Frontal cortex (tissue), 4 donors: Measurements from ENCODE around the gene TMEM132D. TPM values are rescaled to one million over a fixed set of nuclear protein-coding genes. Genes with fewer than 3 reads are reported as not detected.

ENCODE experiments used
- DNase-seq, 2 donors: peaks; one replicate each; pipeline ENCODE4 v3.0.0; 2012; ENCODE audit warnings: low spot score in 2 of 2
- FAIRE-seq: peaks from 2 replicates; lab custom pipeline; 2012; peaks lifted over from hg19 to GRCh38; lab: Jason Lieb, UNC
- total RNA-seq: library from RNA; depleted of rRNA; stranded (reverse); fragments of >200 nt; gene quantifications from one replicate; pipeline ENCODE4 v1.2.3, GENCODE V29; 2014
- donor health status: control.
- donor health status: control.
- donor health status: control.

Gene TMEM132D
- total RNA-seq, 1 donor from 2014 or later, result 4.1 TPM

DNA sequence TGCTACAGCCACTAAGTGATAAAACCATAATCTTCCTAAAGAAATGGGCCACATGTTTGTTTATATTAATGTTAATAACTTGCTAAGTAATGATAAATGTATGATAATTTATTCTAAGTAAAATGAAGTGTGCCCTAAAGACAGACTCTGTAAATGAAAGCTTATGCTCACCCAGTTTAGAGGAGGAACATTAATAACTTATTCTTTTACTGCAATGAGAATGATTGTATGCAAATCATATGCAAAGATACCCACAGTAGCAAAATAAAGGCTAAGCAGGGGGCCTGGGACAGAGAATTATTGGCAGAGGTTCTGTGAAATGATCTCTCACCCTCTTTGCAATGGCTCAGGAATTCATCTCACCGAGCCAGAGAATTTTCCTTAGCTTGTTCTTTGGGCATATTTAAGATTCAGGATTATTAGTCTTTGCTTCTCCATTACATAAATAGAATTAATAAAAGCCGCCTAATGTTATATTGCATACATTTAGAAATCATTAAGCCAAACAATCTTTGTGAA, 75.9 kb downstream of the TMEM132D start:
- FAIRE-seq (no peak), DNase-seq (no peak)

DNA sequence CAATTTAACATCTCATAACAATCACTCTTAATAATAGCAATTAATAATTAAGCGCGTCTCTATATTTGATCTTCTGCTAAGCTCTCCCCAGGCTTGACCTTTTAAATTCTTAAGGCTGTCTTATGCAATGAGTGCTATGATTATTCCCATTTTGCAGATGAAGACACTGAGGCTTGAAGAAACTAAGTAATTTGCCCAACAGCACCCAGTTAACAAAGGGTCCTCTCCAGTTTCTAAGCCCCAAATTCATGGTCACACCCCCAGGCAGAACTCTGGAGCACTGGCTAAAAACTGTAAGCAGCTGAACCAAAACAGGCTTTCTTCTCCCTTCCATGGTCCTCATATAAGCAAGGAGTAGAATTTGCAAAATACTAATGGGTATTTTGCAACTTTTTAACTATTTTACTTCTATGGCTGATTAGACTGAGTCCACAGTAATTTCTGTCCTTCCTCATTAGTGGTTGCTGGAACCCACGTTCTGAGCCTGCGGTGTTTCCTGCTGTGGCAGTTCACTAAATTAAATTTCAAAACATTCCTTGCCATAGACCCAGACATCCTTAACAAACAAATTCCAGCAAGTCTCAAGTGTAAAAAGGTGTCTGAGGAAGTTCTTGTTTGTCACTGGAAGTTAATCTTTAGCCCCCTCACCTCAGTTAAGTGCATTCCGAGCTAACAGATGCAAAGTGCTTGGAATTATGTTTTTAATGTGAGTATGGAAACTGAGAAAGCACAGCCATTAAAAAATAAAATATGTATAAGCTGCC, 76.5 kb downstream of the TMEM132D start:
- DNase-seq (no peak), FAIRE-seq (no peak)

DNA sequence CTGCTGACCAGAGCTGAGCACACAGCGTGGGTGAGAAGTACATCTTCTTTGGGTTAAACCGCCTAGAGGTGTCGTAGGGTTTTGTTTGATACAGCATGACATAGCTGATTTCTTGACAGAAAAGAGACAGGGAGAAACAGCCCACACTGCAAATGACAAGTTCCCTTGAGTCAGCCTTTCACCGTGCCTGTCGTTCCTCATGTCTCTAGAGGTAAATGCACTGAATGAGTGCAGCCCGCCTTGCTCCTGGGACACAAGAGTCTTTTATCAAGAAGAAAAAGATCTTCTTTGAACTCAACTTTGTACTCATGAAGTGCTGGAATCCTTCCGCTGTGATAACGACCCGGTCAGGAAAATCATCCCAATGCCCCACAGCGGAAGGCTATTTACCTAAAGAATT, 77.6 kb downstream of the TMEM132D start:
- DNase-seq (no peak), FAIRE-seq (no peak)

DNA sequence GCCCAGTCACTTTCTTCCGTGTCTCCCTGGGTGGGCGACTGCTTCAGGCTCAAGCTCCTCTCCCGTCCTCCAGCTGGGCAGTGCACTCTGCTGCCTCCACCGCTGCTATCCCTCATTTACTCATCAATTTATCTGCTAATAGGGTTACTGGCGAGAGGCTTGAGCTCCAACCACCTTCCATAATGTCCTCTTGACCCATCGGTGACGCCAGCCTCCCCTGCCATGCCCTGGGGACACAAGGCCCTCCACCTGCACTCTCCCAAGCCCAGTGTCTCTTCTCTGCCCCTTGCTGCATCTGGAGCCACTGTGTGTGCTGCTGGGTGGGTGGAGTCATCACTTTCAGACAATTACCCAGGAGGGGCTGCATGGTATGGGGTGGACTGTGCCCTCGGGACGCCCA, 78.5 kb downstream of the TMEM132D start:
- no peak for FAIRE-seq
- no peak for DNase-seq

DNA sequence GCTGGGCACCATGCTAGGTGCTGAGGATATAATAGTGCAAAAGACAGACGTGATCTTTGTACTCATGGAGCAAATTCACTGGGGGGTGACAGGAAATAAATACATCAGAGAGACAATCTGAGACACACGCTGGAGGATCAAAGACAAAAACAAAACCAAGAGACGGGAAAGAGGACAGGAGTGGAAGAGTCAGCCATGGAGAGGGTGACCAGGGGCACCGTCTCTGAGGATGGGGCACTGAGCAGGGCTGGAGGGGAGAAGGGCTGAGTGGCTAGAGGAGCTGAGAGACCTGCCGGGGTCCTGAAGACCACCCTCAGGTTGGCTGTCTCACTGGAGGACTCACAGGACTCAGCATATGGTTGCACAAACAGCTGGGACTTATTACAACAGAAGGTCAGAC, 81.9 kb downstream of the TMEM132D start:
- no peak for DNase-seq
- no peak for FAIRE-seq

DNA sequence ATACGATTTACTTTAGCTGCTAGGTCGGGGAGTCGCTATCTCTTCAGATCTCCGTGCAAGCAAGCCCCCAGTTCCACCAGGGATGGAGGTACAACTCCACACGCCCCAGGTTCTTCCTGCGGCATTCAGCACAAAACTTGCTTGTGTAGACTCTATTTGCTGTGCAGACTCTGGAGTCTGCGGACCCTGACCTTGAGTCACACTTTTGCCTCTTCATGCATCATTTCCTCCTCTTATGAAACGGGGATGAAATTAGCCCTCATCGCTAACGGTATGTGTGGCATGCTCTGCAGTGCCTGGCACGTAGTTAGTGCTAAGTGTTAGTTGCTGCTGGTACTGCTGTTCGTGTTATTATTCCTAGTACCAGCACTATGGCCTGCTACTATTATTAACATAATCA, 84.4 kb downstream of the TMEM132D start:
- DNase-seq (no peak), FAIRE-seq (no peak)

DNA sequence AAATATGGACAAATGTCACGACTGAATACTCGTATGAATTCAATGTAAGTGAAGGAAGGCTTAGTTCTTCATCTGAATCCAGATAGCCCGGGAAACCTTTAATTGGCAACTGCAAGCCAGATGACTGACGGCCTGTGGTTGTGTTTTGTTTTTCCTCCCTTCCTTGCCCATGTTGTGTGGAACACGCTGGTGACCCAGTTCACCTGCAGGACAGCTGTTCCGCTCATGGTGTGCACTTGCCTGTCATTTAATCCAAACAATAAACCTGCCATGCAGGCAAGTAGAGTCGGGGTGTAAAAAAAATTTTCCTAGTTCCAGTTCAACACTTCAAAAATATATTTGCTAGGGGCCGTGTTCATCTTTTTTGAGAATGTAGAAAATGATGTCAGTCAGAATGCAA, 88.0 kb downstream of the TMEM132D start:
- DNase-seq (no peak), FAIRE-seq (no peak)

DNA sequence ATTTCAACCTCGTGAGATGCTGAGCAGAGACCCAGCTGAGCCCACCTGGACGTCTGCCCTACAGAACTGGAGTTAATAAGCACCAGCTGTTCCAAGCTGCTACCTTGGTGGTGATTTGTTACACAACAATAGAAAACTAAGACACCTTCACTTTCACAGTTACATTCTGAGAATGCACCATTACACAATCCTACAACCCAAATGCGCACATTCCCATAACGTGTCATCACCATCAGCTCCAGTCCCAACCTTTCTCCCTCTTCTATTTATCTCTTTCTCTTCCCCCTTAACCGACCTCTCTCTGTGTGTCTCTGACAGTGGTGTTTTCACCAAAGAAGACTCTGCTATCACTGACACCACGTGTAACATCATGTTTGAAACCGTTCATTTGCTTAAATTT, 91.9 kb downstream of the TMEM132D start:
- FAIRE-seq (no peak), DNase-seq (no peak)

DNA sequence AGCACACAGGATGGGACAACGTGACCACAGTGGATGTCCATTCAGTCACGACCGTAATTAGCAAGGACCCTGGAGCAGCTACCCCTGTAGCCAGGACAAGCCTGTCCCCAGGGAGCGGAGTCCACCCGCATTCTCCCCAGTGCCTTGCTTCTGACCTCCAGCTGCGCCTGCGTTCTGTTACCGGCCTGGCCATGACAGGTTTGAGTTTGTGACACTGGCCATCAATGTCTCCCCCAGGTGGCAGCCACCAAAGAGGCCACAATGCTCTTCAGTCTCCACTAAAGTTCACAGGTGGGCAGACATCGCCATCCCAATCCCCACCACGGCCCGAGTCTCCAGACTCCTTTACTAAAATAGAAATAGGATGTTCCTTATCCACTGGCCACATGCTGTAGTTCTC, 96.7 kb downstream of the TMEM132D start:
- DNase-seq, result no peak
- no peak for FAIRE-seq

DNA sequence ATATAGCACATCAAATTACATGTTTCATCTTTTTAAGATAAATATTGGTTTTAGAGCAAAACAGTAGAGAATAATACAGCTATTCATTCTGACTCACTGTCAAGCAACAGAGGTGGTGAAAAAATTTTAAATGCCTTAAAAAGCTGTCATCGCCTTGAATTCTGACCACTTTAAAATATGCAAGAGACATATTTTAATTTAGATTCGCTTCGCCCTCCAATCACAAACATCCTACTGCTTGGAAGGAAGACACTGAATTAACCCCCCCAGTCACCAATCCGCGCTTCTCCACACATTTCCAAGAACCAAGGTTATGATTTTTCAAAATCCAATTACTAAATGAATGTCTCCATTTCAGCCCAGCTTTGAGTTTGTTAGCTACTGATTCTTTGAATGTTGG, 112.4 kb downstream of the TMEM132D start:
- DNase-seq, result no peak
- FAIRE-seq, result no peak

DNA sequence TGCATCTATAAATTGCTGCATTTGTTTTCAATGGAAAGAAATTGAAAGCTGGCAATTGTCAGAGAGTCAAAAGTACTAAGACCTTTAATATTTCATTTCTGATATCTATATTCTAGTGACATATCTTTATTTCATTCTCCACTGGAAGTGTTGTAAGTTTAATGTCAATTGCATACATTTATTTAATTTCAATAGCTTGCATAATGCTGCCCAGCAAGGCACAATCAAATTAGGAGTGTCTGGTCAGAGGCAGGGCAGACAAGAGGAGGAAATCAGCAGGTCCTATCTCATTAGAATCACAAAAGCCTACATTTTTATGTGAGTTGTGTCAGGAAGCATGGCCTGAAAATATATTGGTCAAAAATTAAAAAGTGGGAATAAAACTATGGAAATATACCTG, 112.9 kb downstream of the TMEM132D start:
- no peak for FAIRE-seq

DNA sequence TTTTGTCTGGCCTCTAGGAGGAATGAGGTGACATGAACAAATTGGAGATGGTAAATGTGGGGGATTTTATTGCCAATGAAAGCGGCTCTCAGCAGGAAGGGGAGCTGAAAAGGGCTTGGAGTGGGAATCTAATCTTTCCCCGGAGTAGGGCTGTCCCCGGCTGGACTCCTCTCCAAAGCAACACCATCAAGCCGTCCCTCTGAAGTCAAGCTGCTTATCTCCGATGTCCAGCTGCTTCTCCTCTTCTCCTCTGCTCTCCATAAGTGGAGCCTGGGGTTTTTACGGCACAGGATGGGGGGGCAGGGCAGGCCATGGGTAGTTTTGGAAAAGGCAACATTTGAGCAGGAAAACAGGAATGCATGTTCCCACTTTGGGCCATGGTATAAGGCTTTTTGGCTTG, 113.5 kb downstream of the TMEM132D start:
- no peak for FAIRE-seq
- DNase-seq, result no peak

More for the DNA sequence above, 112.9 kb downstream of the TMEM132D start:
- DNase-seq, result no peak

DNA sequence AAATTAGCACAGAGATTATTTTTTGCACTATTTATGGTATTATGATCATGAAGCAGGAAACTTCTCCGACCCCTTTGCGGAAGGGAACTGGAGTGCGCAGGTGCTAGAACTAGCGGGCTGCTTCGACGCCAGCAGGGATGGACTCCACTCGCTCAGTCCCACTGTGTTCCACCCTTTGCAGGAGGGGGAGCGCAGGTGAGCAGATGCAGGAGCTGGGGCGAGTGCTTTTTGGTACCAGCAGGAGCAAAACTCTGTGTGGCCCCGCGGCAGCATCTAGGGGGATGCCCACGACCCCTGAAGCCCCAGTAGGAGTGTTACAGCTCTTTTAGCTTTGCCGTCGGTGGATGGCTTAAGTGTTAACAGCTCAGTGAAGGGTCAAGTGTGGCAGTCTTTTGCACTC, 113.9 kb downstream of the TMEM132D start:
- FAIRE-seq, result no peak
- no peak for DNase-seq

DNA sequence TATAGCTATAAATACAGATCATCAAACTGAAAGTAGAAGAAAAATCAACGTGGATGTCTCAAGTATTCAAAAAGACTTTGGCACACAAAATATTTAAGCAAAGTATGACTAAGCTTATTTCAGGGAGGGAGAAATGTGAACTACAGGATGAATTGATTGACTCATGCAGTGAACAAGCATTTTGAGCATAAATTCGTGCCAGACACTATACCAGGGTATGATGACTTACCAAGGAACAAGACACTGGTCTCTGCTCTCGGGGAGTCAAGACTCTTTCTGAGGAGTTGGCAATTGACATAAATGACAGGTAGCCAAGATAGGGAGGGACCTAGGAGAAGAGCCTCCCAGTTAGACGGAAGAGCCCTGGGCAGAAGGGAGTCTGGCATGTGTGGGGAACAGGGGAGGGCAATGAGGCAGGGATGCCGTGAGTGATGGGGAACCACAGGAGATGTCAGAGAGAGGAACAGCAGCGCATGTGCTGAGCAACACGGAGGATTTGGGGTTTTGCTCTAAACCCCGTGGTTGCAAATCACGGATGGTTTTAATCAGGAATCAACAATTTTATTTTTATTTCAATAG, 115.2 kb downstream of the TMEM132D start:
- FAIRE-seq (no peak), DNase-seq (no peak)

DNA sequence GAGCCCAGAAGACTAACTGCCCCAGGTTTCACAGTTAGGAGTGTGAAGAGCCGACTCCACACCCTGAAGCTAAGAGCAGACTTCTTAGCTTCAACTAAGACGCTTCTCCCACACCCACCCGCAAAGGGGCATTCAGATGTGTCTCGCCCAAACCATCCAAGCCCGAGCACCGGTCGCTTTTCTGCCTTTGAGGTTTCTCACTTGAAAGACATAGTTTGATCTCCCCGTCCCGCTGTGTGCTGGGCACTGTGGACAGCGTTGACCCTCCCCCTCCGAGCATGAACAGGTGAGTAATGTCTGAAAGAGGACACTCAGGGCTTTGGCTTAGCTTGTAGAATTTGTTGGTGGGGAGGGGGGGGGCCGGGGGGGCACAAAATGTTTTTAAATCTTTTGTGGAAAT, 123.8 kb downstream of the TMEM132D start:
- FAIRE-seq (no peak), DNase-seq (no peak)

DNA sequence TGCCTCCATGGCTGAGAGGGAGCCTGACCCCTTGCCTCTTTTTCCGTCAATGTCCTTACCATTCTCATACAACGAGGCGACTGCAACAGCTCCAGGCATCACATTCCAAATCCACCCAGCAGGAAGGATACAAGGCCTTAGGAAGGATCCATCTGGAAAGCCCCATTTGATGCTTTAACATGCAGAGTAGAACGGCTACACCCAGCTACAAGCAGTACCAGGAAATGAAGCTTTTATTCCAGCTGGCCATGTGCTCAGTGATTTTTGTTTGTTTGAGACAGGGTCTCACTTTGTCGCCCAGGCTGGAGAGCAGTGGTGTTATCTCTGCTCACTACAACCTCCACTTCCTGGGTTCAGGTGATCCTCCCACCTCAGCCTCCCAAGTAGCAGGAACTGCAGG, 124.8 kb downstream of the TMEM132D start:
- FAIRE-seq (no peak), DNase-seq (no peak)

DNA sequence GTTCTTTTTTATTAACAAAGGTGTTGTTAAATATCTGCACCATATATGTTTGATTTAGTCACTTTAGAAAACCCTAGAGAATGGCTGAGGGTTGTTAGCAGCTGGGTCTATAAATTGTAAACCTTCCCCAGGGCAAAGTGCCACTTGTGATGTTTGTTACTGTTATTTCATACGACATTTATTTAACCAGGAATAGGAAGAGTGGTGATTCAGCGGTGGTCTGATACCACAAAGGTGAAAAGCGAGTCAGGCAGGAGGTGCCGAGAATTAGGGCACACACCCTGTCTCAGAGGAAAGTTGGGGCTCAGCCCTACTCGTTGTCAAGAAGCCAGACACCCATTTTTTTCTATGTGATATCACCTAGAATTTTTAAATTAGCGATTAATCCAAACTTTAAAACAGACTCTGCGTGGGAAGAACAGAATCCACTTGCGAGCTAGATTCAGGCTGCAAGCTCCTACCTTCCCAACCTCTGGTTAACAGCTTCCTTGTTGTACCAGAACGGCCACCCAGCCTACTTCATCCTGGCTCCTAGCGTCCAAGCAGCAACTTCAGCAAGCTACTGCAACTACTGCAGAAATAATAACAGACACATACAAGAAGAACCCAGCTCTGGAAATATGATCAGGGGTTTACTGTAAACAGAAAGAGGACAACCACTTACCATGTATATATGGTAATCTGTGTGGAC, 126.7 kb downstream of the TMEM132D start:
- DNase-seq (no peak), FAIRE-seq (no peak)

DNA sequence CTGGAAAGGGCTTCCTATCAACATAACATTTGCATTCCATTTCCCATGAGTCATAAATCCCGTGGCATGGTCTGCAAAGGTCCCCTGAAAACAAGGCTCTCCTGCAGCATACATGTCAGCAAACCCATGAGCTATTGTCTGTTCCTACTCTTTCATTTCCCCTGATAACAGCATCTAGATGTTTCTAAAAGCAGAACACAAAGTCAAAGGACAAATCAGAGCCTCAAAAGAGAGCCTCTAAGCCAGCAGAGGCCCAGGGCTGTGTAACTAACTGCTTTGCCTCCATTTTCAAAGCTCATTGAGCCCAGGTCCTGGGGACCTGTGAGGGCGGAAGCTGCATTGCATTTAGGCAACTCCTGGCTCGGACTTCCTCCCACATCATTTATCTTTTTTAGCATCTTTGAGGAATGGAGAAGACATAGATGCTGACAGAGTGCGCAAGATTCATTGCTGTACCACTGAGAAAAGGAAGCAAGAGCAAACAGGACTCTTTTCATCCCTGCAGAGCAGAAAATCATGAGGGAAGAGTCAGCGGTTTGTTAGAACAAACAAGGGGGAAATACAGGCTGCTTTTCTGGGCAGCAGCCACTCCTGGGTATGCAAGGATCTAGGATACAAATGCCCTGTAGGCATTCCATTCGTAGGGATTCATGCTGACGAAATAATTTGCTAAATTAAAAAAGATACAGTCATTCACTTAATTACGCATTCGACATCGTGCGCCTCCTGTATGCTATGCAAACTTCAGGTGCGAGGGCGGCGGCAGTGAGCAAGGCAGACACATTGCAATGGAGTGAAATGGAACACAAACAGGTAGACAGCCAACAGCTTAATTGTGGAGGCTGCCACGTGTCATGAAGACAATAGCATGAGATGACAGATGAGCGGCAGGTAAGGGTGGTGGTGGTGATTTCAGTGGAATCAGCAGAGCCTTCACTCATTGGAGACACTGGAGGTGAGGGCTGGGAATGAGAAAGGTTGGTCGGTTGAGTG, 131.0 kb downstream of the TMEM132D start:
- DNase-seq (no peak), FAIRE-seq (no peak)

DNA sequence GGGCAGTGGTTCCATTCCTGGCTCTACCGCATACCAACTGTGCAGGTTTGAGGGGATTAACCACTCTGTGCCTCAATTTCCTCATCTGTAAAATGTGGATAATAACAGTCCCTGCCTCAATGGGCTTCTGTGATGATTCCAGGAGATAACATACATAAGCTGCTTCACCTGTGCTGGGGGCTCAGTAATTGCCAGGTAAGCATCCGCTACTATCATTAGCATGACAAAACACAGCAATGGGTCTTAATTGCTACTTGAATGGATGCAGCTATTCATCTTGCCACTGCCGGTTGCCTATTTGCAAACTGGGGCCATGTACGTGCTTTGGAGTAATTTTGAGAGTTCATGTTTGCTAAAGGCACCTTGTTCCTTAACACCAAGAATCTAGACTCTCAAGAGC, 132.6 kb downstream of the TMEM132D start:
- FAIRE-seq (no peak), DNase-seq (no peak)

DNA sequence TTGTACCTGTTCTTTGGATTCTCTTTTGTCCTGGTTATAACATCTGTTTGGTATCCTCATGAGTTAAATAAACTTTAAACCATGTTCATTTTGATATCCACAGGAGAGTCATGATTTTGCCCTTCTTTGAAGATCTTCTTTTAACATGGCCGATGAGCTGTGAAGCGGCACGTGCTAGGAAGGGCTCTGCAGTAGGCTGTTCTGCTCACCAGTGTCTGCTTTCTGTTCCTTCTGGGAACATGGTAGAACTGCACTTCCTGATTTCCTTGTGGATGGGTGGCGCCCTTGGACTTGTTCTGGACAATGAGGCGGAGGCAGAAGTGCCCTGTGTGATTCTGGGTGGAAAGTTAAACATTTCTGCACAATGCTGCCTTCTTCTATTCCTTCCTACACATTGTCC, 138.1 kb downstream of the TMEM132D start:
- DNase-seq (no peak), FAIRE-seq (no peak)
